Liver (tissue), 9 donors: ENCODE measurements around the gene TTLL5. TPM values are rescaled to one million over a fixed set of nuclear protein-coding genes. Genes with fewer than 3 reads are reported as not detected.

ENCODE experiments used
- DNase-seq: peaks from one replicate; pipeline ENCODE4 v3.0.0-alpha.2; 2017; ENCODE audit warnings: low spot score
- H3K27ac ChIP-seq, 2 donors: one replicate each; pipeline ENCODE4 v1.7.0; 2013; ENCODE audit warnings: inconsistent platforms in 2 of 2, low read length in 2 of 2, control low read depth in 1 of 2, low read depth in 1 of 2, mild to moderate bottlenecking in 1 of 2
- H3K27me3 ChIP-seq, 4 donors: one replicate each; pipeline versions ENCODE4 v1.6.1 to v1.7.0; 2013; ENCODE audit warnings: low read length in 3 of 4, inconsistent platforms in 1 of 4, mild to moderate bottlenecking in 1 of 4, moderate library complexity in 1 of 4; ENCODE audit not compliant: control insufficient read depth in 4 of 4, insufficient read depth in 4 of 4
- H3K36me3 ChIP-seq, 4 donors: one replicate each; pipeline versions ENCODE4 v1.6.1 to v1.7.0; 2013; ENCODE audit warnings: low read length in 3 of 4, mild to moderate bottlenecking in 3 of 4, low read depth in 1 of 4, moderate library complexity in 1 of 4; ENCODE audit not compliant: control insufficient read depth in 4 of 4, insufficient read depth in 3 of 4
- H3K4me1 ChIP-seq, 4 donors: one replicate each; pipeline versions ENCODE4 v1.6.1 to v1.7.0; 2013; ENCODE audit warnings: low read length in 3 of 4, mild to moderate bottlenecking in 3 of 4, moderate library complexity in 1 of 4; ENCODE audit not compliant: control insufficient read depth in 4 of 4, insufficient read depth in 4 of 4
- H3K4me3 ChIP-seq, 3 donors: one replicate each; pipeline versions ENCODE4 v1.6.1 to v1.7.0; 2013; ENCODE audit warnings: low read length in 3 of 3, control low read depth in 1 of 3, low read depth in 1 of 3, mild to moderate bottlenecking in 1 of 3
- H3K9ac ChIP-seq, 2 donors: one replicate each; pipeline ENCODE4 v1.7.0; 2013; ENCODE audit warnings: low read length in 2 of 2, mild to moderate bottlenecking in 2 of 2, moderate library complexity in 2 of 2, control low read depth in 1 of 2, low read depth in 1 of 2
- H3K9me3 ChIP-seq, 4 donors: one replicate each; pipeline versions ENCODE4 v1.6.1 to v1.7.0; 2013; ENCODE audit warnings: low read length in 3 of 4; ENCODE audit not compliant: control insufficient read depth in 4 of 4
- EGR1 ChIP-seq, 2 donors: IDR thresholded peaks; 2 replicates each; pipeline ENCODE4 v1.6.1; 2016 to 2018; ENCODE audit warnings: antibody characterized with exemption in 2 of 2, low read depth in 2 of 2
- FOXA1 ChIP-seq: IDR thresholded peaks from 2 replicates; pipeline ENCODE4 v1.6.1; 2016; ENCODE audit warnings: antibody characterized with exemption
- FOXA2 ChIP-seq: IDR thresholded peaks from 2 replicates; pipeline ENCODE4 v1.6.1; 2016; ENCODE audit warnings: antibody characterized with exemption
- GABPA ChIP-seq, 2 donors: IDR thresholded peaks in 1 of 2; conservative IDR thresholded peaks in 1 of 2; 2 replicates each; pipeline ENCODE4 v1.6.1; 2016; ENCODE audit warnings: antibody characterized with exemption in 2 of 2, mild to moderate bottlenecking in 1 of 2, moderate library complexity in 1 of 2
- HNF4A ChIP-seq, 2 donors: conservative IDR thresholded peaks; 2 replicates each; pipeline ENCODE4 v1.6.1; 2016; ENCODE audit warnings: antibody characterized with exemption in 2 of 2, mild to moderate bottlenecking in 2 of 2
- HNF4G ChIP-seq: IDR thresholded peaks from 2 replicates; pipeline ENCODE4 v1.6.1; 2016; ENCODE audit warnings: antibody characterized with exemption
- JUND ChIP-seq, 2 donors: IDR thresholded peaks; 2 replicates each; pipeline ENCODE4 v1.6.1; 2016; ENCODE audit warnings: antibody characterized with exemption in 2 of 2
- NR2F2 ChIP-seq: IDR thresholded peaks from 2 replicates; pipeline ENCODE4 v1.6.1; 2016; ENCODE audit warnings: antibody characterized with exemption
- RAD21 ChIP-seq, 2 donors: IDR thresholded peaks; 2 replicates each; pipeline ENCODE4 v1.6.1; 2016; ENCODE audit warnings: antibody characterized with exemption in 2 of 2, mild to moderate bottlenecking in 2 of 2
- RXRA ChIP-seq, 2 donors: IDR thresholded peaks; 2 replicates each; pipeline ENCODE4 v1.6.1; 2017 to 2018; ENCODE audit warnings: antibody characterized with exemption in 2 of 2, mild to moderate bottlenecking in 1 of 2
- SP1 ChIP-seq: IDR thresholded peaks from 2 replicates; pipeline ENCODE4 v1.6.1; 2018; ENCODE audit warnings: antibody characterized with exemption, mild to moderate bottlenecking
- TAF1 ChIP-seq: conservative IDR thresholded peaks from 2 replicates; pipeline ENCODE4 v1.6.1; 2016; ENCODE audit warnings: antibody characterized with exemption, mild to moderate bottlenecking
- YY1 ChIP-seq: IDR thresholded peaks from 2 replicates; pipeline ENCODE4 v1.6.1; 2016; ENCODE audit warnings: antibody characterized with exemption, mild to moderate bottlenecking
- WGBS: extraction: QIAGEN DNeasy Blood & Tissue Kit; methylation state at CpG from one replicate; pipeline ENCODE4 v1.1.7; 2013; 5-methylcytosine and 5-hydroxymethylcytosine counted together
- polyA plus RNA-seq, 2 donors: library from polyadenylated mRNA; stranded (reverse) in 1 of 2; unstranded in 1 of 2; fragments of 200-250 nt in 1 of 2; fragments of >200 nt in 1 of 2; fragmentation: Nextera tagmentation in 1 of 2; extraction: Ambion mirVana in 1 of 2; gene quantifications; one replicate each; pipeline versions ENCODE4 v1.2.1 to v1.2.3, GENCODE V29; 2013 to 2015
- total RNA-seq, 2 donors: library from RNA; depleted of rRNA; stranded (reverse); fragments of >200 nt; gene quantifications; one replicate each; pipeline ENCODE4 v1.2.3, GENCODE V29; 2014
- TF ChIP-seq, protein P1 (sequence below): IDR thresholded peaks from 2 replicates; pipeline ENCODE4 v1.6.1; 2016; ENCODE audit warnings: antibody characterized with exemption
- TF ChIP-seq, protein P2 (sequence below): fragments of 150-350 bp; IDR thresholded peaks from 2 replicates; pipeline ENCODE4 v1.5.1; 2017; ENCODE audit warnings: improper control_type of control experiment, low read depth, low read length; ENCODE audit not compliant: missing input control
- TF ChIP-seq, protein P3 (sequence below): IDR thresholded peaks from 2 replicates; pipeline ENCODE4 v1.6.1; 2016; ENCODE audit warnings: antibody characterized with exemption
- TF ChIP-seq, protein P4 (sequence below): IDR thresholded peaks from 2 replicates; pipeline ENCODE4 v1.6.1; 2016; ENCODE audit warnings: antibody characterized with exemption
- TF ChIP-seq, protein P5 (sequence below): IDR thresholded peaks from 2 replicates; pipeline ENCODE4 v1.6.1; 2016; ENCODE audit warnings: antibody characterized with exemption, mild to moderate bottlenecking
- donor health status: healthy.
- donor health status: healthy.
- donor health status: healthy.
- donor health status: healthy.
- donor health status: healthy.

The TTLL5 gene
- total and polyA plus RNA-seq, 4 donors, result 4.3 to 14.2 (median 9.8) TPM

DNA sequence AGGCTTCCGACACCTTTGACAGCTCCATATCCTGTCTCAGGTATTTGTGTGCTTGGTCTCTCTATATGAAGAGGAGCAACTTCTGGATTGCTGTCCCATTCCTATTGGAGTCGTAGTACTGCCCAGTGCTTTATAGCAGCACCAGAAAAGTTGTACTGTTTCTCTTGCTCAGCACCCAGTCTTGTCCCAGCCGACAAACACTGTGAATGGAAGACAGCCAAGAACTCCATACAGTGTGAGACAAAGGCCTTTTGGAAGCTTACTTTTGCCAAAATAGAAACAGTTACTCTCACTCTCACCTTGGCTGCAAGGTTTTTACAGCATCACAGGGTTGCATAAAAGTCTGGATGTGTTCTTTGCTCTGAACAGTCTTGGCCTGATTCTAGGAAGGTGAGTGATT is 215.5 kb downstream of the TTLL5 start:
- WGBS, result 68% methylated on average over 3 of the region's 3 CpGs
- H3K36me3 ChIP-seq, result no peaks in the 10 kb centered on the region
- no peak overlapping the region for H3K4me3 ChIP-seq
- no peak overlapping the region for H3K9ac ChIP-seq
- H3K9me3 ChIP-seq, result no peaks in the 10 kb centered on the region
- no peaks in the 10 kb centered on the region for H3K27me3 ChIP-seq
- no peak overlapping the region for H3K27ac ChIP-seq
- no peak for DNase-seq
- H3K4me1 ChIP-seq, result peaks cover 0 to 9% (median 2%) of the 10 kb centered on the region in 4 donors
- TF ChIP-seq GABPA (IDR thresholded peaks at IDR 0.05 in 1 of 2, conservative IDR thresholded peaks at IDR 0.05 in 1 of 2) (no peak), RXRA (IDR thresholded peaks at IDR 0.05) (no peak), FOXA2 (no peak), YY1 (no peak), HNF4G (no peak)
- TF ChIP-seq, protein P1, sequence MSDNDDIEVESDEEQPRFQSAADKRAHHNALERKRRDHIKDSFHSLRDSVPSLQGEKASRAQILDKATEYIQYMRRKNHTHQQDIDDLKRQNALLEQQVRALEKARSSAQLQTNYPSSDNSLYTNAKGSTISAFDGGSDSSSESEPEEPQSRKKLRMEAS, result no peak
- TF ChIP-seq, protein P2, sequence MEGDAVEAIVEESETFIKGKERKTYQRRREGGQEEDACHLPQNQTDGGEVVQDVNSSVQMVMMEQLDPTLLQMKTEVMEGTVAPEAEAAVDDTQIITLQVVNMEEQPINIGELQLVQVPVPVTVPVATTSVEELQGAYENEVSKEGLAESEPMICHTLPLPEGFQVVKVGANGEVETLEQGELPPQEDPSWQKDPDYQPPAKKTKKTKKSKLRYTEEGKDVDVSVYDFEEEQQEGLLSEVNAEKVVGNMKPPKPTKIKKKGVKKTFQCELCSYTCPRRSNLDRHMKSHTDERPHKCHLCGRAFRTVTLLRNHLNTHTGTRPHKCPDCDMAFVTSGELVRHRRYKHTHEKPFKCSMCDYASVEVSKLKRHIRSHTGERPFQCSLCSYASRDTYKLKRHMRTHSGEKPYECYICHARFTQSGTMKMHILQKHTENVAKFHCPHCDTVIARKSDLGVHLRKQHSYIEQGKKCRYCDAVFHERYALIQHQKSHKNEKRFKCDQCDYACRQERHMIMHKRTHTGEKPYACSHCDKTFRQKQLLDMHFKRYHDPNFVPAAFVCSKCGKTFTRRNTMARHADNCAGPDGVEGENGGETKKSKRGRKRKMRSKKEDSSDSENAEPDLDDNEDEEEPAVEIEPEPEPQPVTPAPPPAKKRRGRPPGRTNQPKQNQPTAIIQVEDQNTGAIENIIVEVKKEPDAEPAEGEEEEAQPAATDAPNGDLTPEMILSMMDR, result no peak
- TF ChIP-seq, protein P3, sequence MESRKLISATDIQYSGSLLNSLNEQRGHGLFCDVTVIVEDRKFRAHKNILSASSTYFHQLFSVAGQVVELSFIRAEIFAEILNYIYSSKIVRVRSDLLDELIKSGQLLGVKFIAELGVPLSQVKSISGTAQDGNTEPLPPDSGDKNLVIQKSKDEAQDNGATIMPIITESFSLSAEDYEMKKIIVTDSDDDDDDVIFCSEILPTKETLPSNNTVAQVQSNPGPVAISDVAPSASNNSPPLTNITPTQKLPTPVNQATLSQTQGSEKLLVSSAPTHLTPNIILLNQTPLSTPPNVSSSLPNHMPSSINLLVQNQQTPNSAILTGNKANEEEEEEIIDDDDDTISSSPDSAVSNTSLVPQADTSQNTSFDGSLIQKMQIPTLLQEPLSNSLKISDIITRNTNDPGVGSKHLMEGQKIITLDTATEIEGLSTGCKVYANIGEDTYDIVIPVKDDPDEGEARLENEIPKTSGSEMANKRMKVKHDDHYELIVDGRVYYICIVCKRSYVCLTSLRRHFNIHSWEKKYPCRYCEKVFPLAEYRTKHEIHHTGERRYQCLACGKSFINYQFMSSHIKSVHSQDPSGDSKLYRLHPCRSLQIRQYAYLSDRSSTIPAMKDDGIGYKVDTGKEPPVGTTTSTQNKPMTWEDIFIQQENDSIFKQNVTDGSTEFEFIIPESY, result no peak
- TF ChIP-seq, protein P4, sequence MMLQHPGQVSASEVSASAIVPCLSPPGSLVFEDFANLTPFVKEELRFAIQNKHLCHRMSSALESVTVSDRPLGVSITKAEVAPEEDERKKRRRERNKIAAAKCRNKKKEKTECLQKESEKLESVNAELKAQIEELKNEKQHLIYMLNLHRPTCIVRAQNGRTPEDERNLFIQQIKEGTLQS, result no peak

DNA sequence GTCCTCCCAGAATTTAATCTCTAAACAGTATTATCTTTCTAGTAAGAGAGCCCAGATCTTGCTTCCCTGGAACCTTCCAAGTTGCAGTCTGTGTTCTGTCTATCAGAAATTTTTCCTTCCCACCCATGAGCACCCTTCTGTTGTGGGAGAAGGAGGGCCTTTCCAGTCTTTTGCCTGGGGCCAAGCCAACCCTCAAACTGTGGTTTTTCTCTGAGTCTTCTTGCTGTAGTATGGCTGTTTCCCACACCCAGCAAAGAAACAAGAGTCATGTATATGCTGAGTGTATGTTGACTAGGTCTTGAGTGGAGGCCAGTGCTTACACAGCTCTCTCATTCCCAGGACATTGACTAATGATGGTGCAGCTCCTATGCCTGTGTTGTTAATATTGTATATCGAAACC is 216.2 kb downstream of the TTLL5 start:
- 92% methylated on average over 1 of the region's 1 CpG for WGBS
- Histone ChIP-seq H3K9ac (no peak overlapping the region), H3K27ac (no peak overlapping the region), H3K27me3 (no peaks in the 10 kb centered on the region), H3K4me3 (no peak overlapping the region), H3K4me1 (peaks cover 0 to 9% (median 2%) of the 10 kb centered on the region in 4 donors), H3K9me3 (no peaks in the 10 kb centered on the region), H3K36me3 (no peaks in the 10 kb centered on the region)
- DNase-seq, result no peak
- TF ChIP-seq HNF4G (no peak), NR2F2 (no peak), RXRA (IDR thresholded peaks at IDR 0.05) (no peak), JUND (IDR thresholded peaks at IDR 0.05) (no peak), FOXA1 (no peak), RAD21 (IDR thresholded peaks at IDR 0.05) (no peak), HNF4A (conservative IDR thresholded peaks at IDR 0.05) (no peak), EGR1 (IDR thresholded peaks at IDR 0.05; ENCODE audit: low read depth in 2 of 2) (no peak), TAF1 (no peak), YY1 (no peak), SP1 (no peak)
- TF ChIP-seq, protein P4, result no peak
- TF ChIP-seq, protein P5, sequence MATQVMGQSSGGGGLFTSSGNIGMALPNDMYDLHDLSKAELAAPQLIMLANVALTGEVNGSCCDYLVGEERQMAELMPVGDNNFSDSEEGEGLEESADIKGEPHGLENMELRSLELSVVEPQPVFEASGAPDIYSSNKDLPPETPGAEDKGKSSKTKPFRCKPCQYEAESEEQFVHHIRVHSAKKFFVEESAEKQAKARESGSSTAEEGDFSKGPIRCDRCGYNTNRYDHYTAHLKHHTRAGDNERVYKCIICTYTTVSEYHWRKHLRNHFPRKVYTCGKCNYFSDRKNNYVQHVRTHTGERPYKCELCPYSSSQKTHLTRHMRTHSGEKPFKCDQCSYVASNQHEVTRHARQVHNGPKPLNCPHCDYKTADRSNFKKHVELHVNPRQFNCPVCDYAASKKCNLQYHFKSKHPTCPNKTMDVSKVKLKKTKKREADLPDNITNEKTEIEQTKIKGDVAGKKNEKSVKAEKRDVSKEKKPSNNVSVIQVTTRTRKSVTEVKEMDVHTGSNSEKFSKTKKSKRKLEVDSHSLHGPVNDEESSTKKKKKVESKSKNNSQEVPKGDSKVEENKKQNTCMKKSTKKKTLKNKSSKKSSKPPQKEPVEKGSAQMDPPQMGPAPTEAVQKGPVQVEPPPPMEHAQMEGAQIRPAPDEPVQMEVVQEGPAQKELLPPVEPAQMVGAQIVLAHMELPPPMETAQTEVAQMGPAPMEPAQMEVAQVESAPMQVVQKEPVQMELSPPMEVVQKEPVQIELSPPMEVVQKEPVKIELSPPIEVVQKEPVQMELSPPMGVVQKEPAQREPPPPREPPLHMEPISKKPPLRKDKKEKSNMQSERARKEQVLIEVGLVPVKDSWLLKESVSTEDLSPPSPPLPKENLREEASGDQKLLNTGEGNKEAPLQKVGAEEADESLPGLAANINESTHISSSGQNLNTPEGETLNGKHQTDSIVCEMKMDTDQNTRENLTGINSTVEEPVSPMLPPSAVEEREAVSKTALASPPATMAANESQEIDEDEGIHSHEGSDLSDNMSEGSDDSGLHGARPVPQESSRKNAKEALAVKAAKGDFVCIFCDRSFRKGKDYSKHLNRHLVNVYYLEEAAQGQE, result no peak
- TF ChIP-seq, protein P1, result no peak
- TF ChIP-seq, protein P2, result no peak
